Duodenal mucosa (tissue), 2 donors: ENCODE data around the gene PCK2.

Experiments used
- H3K27ac ChIP-seq: one replicate; pipeline ENCODE4 v1.7.0; 2013; ENCODE audit warnings: low read depth, low read length
- H3K27me3 ChIP-seq, 2 donors: one replicate each; pipeline ENCODE4 v1.7.0; 2013; ENCODE audit warnings: low read length in 2 of 2, control low read depth in 1 of 2; ENCODE audit not compliant: insufficient read depth in 2 of 2, control insufficient read depth in 1 of 2
- H3K36me3 ChIP-seq, 2 donors: one replicate each; pipeline ENCODE4 v1.7.0; 2013; ENCODE audit warnings: low read length in 2 of 2, control low read depth in 1 of 2; ENCODE audit not compliant: insufficient read depth in 2 of 2, control insufficient read depth in 1 of 2
- H3K4me1 ChIP-seq, 2 donors: one replicate each; pipeline ENCODE4 v1.7.0; 2013; ENCODE audit warnings: low read length in 2 of 2, control low read depth in 1 of 2; ENCODE audit not compliant: insufficient read depth in 2 of 2, control insufficient read depth in 1 of 2
- H3K4me3 ChIP-seq, 2 donors: one replicate each; pipeline ENCODE4 v1.7.0; 2013; ENCODE audit warnings: low read length in 2 of 2, low read depth in 1 of 2
- H3K9ac ChIP-seq, 2 donors: one replicate each; pipeline ENCODE4 v1.7.0; 2013; ENCODE audit warnings: low read length in 2 of 2, low read depth in 1 of 2
- H3K9me3 ChIP-seq, 2 donors: one replicate each; pipeline ENCODE4 v1.7.0; 2013; ENCODE audit warnings: low read length in 2 of 2, control low read depth in 1 of 2; ENCODE audit not compliant: control insufficient read depth in 1 of 2

Gene PCK2

GRCh38 chr14:24055971-24056799, 37.9 kb upstream of the PCK2 start:
- Histone ChIP-seq H3K4me1 (peaks cover 34 to 40% of the 10 kb centered on the region in 2 donors), H3K36me3 (no peaks in the 10 kb centered on the region), H3K4me3 (no peak overlapping the region), H3K27ac (no peak overlapping the region), H3K9ac (no peak overlapping the region), H3K27me3 (no peaks in the 10 kb centered on the region), H3K9me3 (no peaks in the 10 kb centered on the region)

- Histone ChIP-seq H3K36me3 (no peaks in the 10 kb centered on the region), H3K27me3 (no peaks in the 10 kb centered on the region), H3K27ac (no peak overlapping the region), H3K4me1 (peaks cover 36 to 40% of the 10 kb centered on the region in 2 donors), H3K9ac (no peak overlapping the region), H3K9me3 (no peaks in the 10 kb centered on the region), H3K4me3 (no peak overlapping the region)
Observed at GRCh38 chr14:24056800-24057184, 37.3 kb upstream of the PCK2 start.

GRCh38 chr14:24057271-24057670, 36.8 kb upstream of the PCK2 start:
- H3K9me3 ChIP-seq = no peaks in the 10 kb centered on the region
- H3K27ac ChIP-seq = no peak overlapping the region
- H3K9ac ChIP-seq = no peak overlapping the region
- H3K4me3 ChIP-seq = no peak overlapping the region
- no peaks in the 10 kb centered on the region for H3K36me3 ChIP-seq
- H3K4me1 ChIP-seq = peaks cover 40 to 42% of the 10 kb centered on the region in 2 donors
- no peaks in the 10 kb centered on the region for H3K27me3 ChIP-seq

- no peak overlapping the region for H3K4me3 ChIP-seq
- H3K27me3 ChIP-seq = no peaks in the 10 kb centered on the region
- H3K9me3 ChIP-seq = no peaks in the 10 kb centered on the region
- peak overlapping the region in 1 of 2 donors; percentile 12 for H3K9ac ChIP-seq
- no peaks in the 10 kb centered on the region for H3K36me3 ChIP-seq
- H3K4me1 ChIP-seq = peaks cover 42% of the 10 kb centered on the region in 2 donors
- H3K27ac ChIP-seq = no peak overlapping the region
Observed at GRCh38 chr14:24057867-24058259, 36.2 kb upstream of the PCK2 start.

GRCh38 chr14:24058260-24058950, 35.7 kb upstream of the PCK2 start:
- Histone ChIP-seq H3K9ac (peak overlapping the region in 1 of 2 donors; percentile 12), H3K9me3 (no peaks in the 10 kb centered on the region), H3K4me3 (no peak overlapping the region), H3K36me3 (no peaks in the 10 kb centered on the region), H3K4me1 (peaks cover 45% of the 10 kb centered on the region in 2 donors), H3K27me3 (no peaks in the 10 kb centered on the region), H3K27ac (no peak overlapping the region)

- H3K9ac ChIP-seq = no peak overlapping the region
- H3K27me3 ChIP-seq = no peaks in the 10 kb centered on the region
- H3K9me3 ChIP-seq = no peaks in the 10 kb centered on the region
- H3K4me1 ChIP-seq = peaks cover 45 to 48% of the 10 kb centered on the region in 2 donors
- no peaks in the 10 kb centered on the region for H3K36me3 ChIP-seq
- no peak overlapping the region for H3K4me3 ChIP-seq
- H3K27ac ChIP-seq = no peak overlapping the region
Observed at GRCh38 chr14:24058951-24059475, 35.1 kb upstream of the PCK2 start.

- no peaks in the 10 kb centered on the region for H3K36me3 ChIP-seq
- no peaks in the 10 kb centered on the region for H3K27me3 ChIP-seq
- no peak overlapping the region for H3K9ac ChIP-seq
- H3K4me1 ChIP-seq = peaks cover 45 to 48% of the 10 kb centered on the region in 2 donors
- no peaks in the 10 kb centered on the region for H3K9me3 ChIP-seq
- H3K27ac ChIP-seq = no peak overlapping the region
- H3K4me3 ChIP-seq = no peak overlapping the region
Observed at GRCh38 chr14:24059841-24060388, 34.2 kb upstream of the PCK2 start.

GRCh38 chr14:24060443-24060842, 33.7 kb upstream of the PCK2 start:
- Histone ChIP-seq H3K27ac (no peak overlapping the region), H3K36me3 (no peaks in the 10 kb centered on the region), H3K4me1 (peaks cover 45 to 48% of the 10 kb centered on the region in 2 donors), H3K4me3 (no peak overlapping the region), H3K9me3 (no peaks in the 10 kb centered on the region), H3K9ac (no peak overlapping the region), H3K27me3 (no peaks in the 10 kb centered on the region)

- no peaks in the 10 kb centered on the region for H3K36me3 ChIP-seq
- H3K27ac ChIP-seq = peak overlapping the region; percentile 81
- no peaks in the 10 kb centered on the region for H3K27me3 ChIP-seq
- H3K4me3 ChIP-seq = no peak overlapping the region
- H3K4me1 ChIP-seq = peaks cover 46 to 48% of the 10 kb centered on the region in 2 donors
- H3K9me3 ChIP-seq = no peaks in the 10 kb centered on the region
- peak overlapping the region; percentile 44 to 48 for H3K9ac ChIP-seq
Observed at GRCh38 chr14:24060984-24061913, 32.9 kb upstream of the PCK2 start.
